Gastroesophageal sphincter (tissue), 4 donors: Measurements from ENCODE around the gene NDUFC1. TPM values are rescaled to one million over a fixed set of nuclear protein-coding genes. Genes with fewer than 3 reads are reported as not detected.
A peak's percentile ranks its signal among the peaks of the same experiment; 100 is the strongest.

Experiments used
- ATAC-seq: fragments of 150-250 bp; one replicate; pipeline ENCODE4 v1.9.1; 2016; ENCODE audit warnings: mild to moderate bottlenecking, moderate library complexity
- H3K27ac ChIP-seq, 4 donors: fragments of 200-600 bp; sonication (generic) in 3 of 4; 1 replicate in 3 of 4; 2 replicates in 1 of 4; pipeline ENCODE4 v1.5.1; 2016 to 2019
- H3K27me3 ChIP-seq: fragments of 200-600 bp; sonication (generic); one replicate; pipeline ENCODE4 v1.5.1; 2019
- H3K36me3 ChIP-seq, 2 donors: fragments of 200-600 bp; sonication (generic); one replicate each; pipeline ENCODE4 v1.5.1; 2019; ENCODE audit warnings: control low read depth in 1 of 2
- H3K4me1 ChIP-seq, 3 donors: fragments of 200-600 bp; sonication (generic); 1 replicate in 2 of 3; 2 replicates in 1 of 3; pipeline ENCODE4 v1.5.1; 2016 to 2019; ENCODE audit warnings: control low read depth in 2 of 3
- H3K4me3 ChIP-seq, 2 donors: fragments of 200-600 bp; sonication (generic); one replicate each; pipeline ENCODE4 v1.5.1; 2019; ENCODE audit warnings: mild to moderate bottlenecking in 1 of 2, moderate library complexity in 1 of 2
- H3K9me3 ChIP-seq, 3 donors: fragments of 200-600 bp; sonication (generic); one replicate each; pipeline ENCODE4 v1.5.1; 2017 to 2019; ENCODE audit warnings: control low read depth in 2 of 3
- EP300 ChIP-seq: sonication (generic); formaldehyde crosslinking; IDR thresholded peaks from one replicate; pipeline ENCODE4 v1.6.1; 2017; ENCODE audit warnings: antibody characterized with exemption, mild to moderate bottlenecking
- POLR2A ChIP-seq, 2 donors: fragments of 450-650 bp; IDR thresholded peaks; one replicate each; pipeline ENCODE4 v1.6.1; 2017; ENCODE audit warnings: antibody characterized with exemption in 2 of 2, mild to moderate bottlenecking in 2 of 2, moderate library complexity in 1 of 2
- POLR2AphosphoS5 ChIP-seq: sonication (generic); formaldehyde crosslinking; IDR thresholded peaks from one replicate; pipeline ENCODE4 v1.6.1; 2017; ENCODE audit warnings: antibody characterized with exemption
- WGBS, 2 donors: methylation state at CpG; one replicate each; pipeline ENCODE4 v1.1.5; 2018; ENCODE audit warnings: low coverage in 1 of 2; 5-methylcytosine and 5-hydroxymethylcytosine counted together
- total RNA-seq, 4 donors: library from RNA; depleted of rRNA; stranded (reverse); fragments of >200 nt; gene quantifications; one replicate each; pipeline ENCODE4 v1.1.0, GENCODE V29; 2016
- TF ChIP-seq, protein P1 (sequence below), 4 experiments: fragments of 200-600 bp in 2 of 4; fragments of 450-650 bp in 2 of 4; sonication (generic) in 1 of 4; IDR thresholded peaks; one replicate each; pipeline ENCODE4 v1.5.1; 2017 to 2019; ENCODE audit warnings: antibody characterized with exemption in 4 of 4, mild to moderate bottlenecking in 2 of 4, moderate library complexity in 2 of 4

The NDUFC1 gene
- total RNA-seq, 4 donors from 2014 or later, result 31.0 to 61.0 (median 48.4) TPM

- no peak for TF ChIP-seq EP300
- TF ChIP-seq, protein P1, sequence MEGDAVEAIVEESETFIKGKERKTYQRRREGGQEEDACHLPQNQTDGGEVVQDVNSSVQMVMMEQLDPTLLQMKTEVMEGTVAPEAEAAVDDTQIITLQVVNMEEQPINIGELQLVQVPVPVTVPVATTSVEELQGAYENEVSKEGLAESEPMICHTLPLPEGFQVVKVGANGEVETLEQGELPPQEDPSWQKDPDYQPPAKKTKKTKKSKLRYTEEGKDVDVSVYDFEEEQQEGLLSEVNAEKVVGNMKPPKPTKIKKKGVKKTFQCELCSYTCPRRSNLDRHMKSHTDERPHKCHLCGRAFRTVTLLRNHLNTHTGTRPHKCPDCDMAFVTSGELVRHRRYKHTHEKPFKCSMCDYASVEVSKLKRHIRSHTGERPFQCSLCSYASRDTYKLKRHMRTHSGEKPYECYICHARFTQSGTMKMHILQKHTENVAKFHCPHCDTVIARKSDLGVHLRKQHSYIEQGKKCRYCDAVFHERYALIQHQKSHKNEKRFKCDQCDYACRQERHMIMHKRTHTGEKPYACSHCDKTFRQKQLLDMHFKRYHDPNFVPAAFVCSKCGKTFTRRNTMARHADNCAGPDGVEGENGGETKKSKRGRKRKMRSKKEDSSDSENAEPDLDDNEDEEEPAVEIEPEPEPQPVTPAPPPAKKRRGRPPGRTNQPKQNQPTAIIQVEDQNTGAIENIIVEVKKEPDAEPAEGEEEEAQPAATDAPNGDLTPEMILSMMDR (IDR thresholded peaks at IDR 0.05), result no peak
- TF ChIP-seq POLR2A (IDR thresholded peaks at IDR 0.05), result no peak
- no peak for TF ChIP-seq POLR2AphosphoS5
- no peak overlapping the region for H3K27ac ChIP-seq
- ATAC-seq, result no peak
- H3K9me3 ChIP-seq, result no peaks in the 10 kb centered on the region
- H3K27me3 ChIP-seq, result no peaks in the 10 kb centered on the region
- 74 to 75% methylated on average over 3 of the region's 3 CpGs for WGBS, 2 donors
- peaks cover 0 to 60% (median 8%) of the 10 kb centered on the region in 3 donors for H3K4me1 ChIP-seq
- no peak overlapping the region for H3K4me3 ChIP-seq
- H3K36me3 ChIP-seq, result no peaks in the 10 kb centered on the region
These were observed 9.6 kb upstream of the NDUFC1 start for GRCh38 chr4:139311909-139312308.

- Histone ChIP-seq H3K36me3 (peaks cover 0 to 4% of the 10 kb centered on the region in 2 donors), H3K4me1 (peaks cover 0 to 67% (median 8%) of the 10 kb centered on the region in 3 donors), H3K9me3 (no peaks in the 10 kb centered on the region), H3K4me3 (no peak overlapping the region), H3K27me3 (no peaks in the 10 kb centered on the region), H3K27ac (no peak overlapping the region)
- WGBS, 2 donors, result 92 to 97% methylated on average over 2 of the region's 2 CpGs
- no peak for ATAC-seq
- TF ChIP-seq EP300, result no peak
- TF ChIP-seq POLR2AphosphoS5, result no peak
- TF ChIP-seq, protein P1 (IDR thresholded peaks at IDR 0.05), result no peak
- TF ChIP-seq POLR2A (IDR thresholded peaks at IDR 0.05), result no peak
These were observed 2.6 kb upstream of the NDUFC1 start for GRCh38 chr4:139304920-139305319.

GRCh38 chr4:139301113-139301820 lies 1.0 kb downstream of the NDUFC1 start, which contains the start of gene NAA15:
TSS of gene NAA15 (plus strand) at chr4:139301505. CDS start at chr4:139301778, 273 bp downstream.
- TF ChIP-seq POLR2A (IDR thresholded peaks at IDR 0.05) (peak; percentile 69 to 71), EP300 (no peak), POLR2AphosphoS5 (peak; percentile 83)
- TF ChIP-seq, protein P1 (IDR thresholded peaks at IDR 0.05), result no peak
- H3K4me1 ChIP-seq, result peaks cover 0 to 81% (median 12%) of the 10 kb centered on the region in 3 donors

GRCh38 chr4:139300431-139301112 lies 1.7 kb downstream of the NDUFC1 start:
- ATAC-seq, result peak; percentile 35
- peaks cover 0 to 4% of the 10 kb centered on the region in 2 donors for H3K36me3 ChIP-seq
- no peaks in the 10 kb centered on the region for H3K27me3 ChIP-seq
- peak overlapping the region; percentile 90 to 98 for H3K4me3 ChIP-seq
- H3K9me3 ChIP-seq, result no peaks in the 10 kb centered on the region
- peaks cover 0 to 80% (median 16%) of the 10 kb centered on the region in 3 donors for H3K4me1 ChIP-seq
- peak overlapping the region; percentile 92 to 95 (median 94) for H3K27ac ChIP-seq
- TF ChIP-seq, protein P1 (IDR thresholded peaks at IDR 0.05), result no peak
- TF ChIP-seq EP300 (no peak), POLR2A (IDR thresholded peaks at IDR 0.05) (no peak), POLR2AphosphoS5 (no peak)
- WGBS, 2 donors, result 7 to 10% methylated on average over 16 of the region's 16 CpGs

More at GRCh38 chr4:139301113-139301820, 1.0 kb downstream of the NDUFC1 start, which contains the start of gene NAA15:
- WGBS, 2 donors, result 0% methylated on average over 4 to 24 of the region's 61 CpGs
- peak within 1 kb of the TSS; percentile 92 to 95 (median 94) for H3K27ac ChIP-seq
- no peaks in the 10 kb centered on the region for H3K27me3 ChIP-seq
- peak; percentile 98 for ATAC-seq
- H3K9me3 ChIP-seq, result no peaks in the 10 kb centered on the region
- H3K36me3 ChIP-seq, result peaks cover 0 to 4% of the 10 kb centered on the region in 2 donors
- peak within 1 kb of the TSS; percentile 90 to 98 for H3K4me3 ChIP-seq
